Heart left ventricle (tissue), 13 donors: Measurements from ENCODE around the gene LGI2.

Experiments
- CTCF ChIP-seq, 12 donors: fragments of 200-600 bp; sonication (generic) in 4 of 12; IDR thresholded peaks; one replicate each; pipeline versions ENCODE4 v1.5.0 to v1.8.0; 2018 to 2022; ENCODE audit warnings: antibody characterized with exemption in 12 of 12, mild to moderate bottlenecking in 5 of 12
- POLR2A ChIP-seq, 2 donors: fragments of 450-650 bp; IDR thresholded peaks; one replicate each; pipeline ENCODE4 v1.6.1; 2017; ENCODE audit warnings: antibody characterized with exemption in 2 of 2, mild to moderate bottlenecking in 2 of 2, moderate library complexity in 2 of 2
- donor health status: ischemic (EF 13 %, LVEDD 7.1; RV severe dilation, severe dysfunction).
- donor health status: DM: no; HTN: yes; CAD: no.
- donor health status: DM: no; HTN: no; CAD: no.
- donor health status: ischemic (EF 25% LVEDD 6.9; RV normal size, moderate dysfunction).
- donor health status: ischemic (EF 25% LVEDD 5.7; RV mildly dilated, moderate dysfunction).
- donor health status: ischemic (EF 35%, LVEDD 5.7; RV mildly dilated, moderate dysfunction).
- donor health status: nonischemic (EF 11% LVEDD 7.7; RV severe dilation, severe dysfunction).
- donor health status: DM: yes; HTN: yes; CAD: no.
- donor health status: PGD.
- donor health status: ischemic (EF 29% LVEDD 5.4; RV normal size, mild dysfunction).
- donor health status: nonischemic (EF 23%, LVEDD 6.1; RV moderate dilation, normal function).

GRCh38 chr4:25000639-25001038 is 30.1 kb downstream of the LGI2 start:
- no peak for TF ChIP-seq POLR2A (IDR thresholded peaks at IDR 0.05)
- no peak for TF ChIP-seq CTCF (IDR thresholded peaks at IDR 0.05)
